Mesodermal cell (in vitro differentiated cells): ENCODE results near the gene RMND5B.

ENCODE experiments used
- H3K27ac ChIP-seq: 2 replicates; pipeline ENCODE4 v1.7.0; 2013; ENCODE audit warnings: mild to moderate bottlenecking, low read depth, low read length, moderate library complexity; ENCODE audit not compliant: severe bottlenecking
- H3K36me3 ChIP-seq: 2 replicates; pipeline ENCODE4 v1.7.1; 2013; ENCODE audit warnings: mild to moderate bottlenecking, low read length, moderate library complexity; ENCODE audit not compliant: control insufficient read depth, insufficient read depth
- H3K4me1 ChIP-seq: one replicate; pipeline ENCODE4 v1.7.1; 2013; ENCODE audit warnings: mild to moderate bottlenecking, low read length; ENCODE audit not compliant: insufficient read depth, control insufficient read depth, poor library complexity, severe bottlenecking
- H3K4me3 ChIP-seq: 2 replicates; pipeline ENCODE4 v1.7.0; 2013; ENCODE audit warnings: low read length, control low read depth, mild to moderate bottlenecking; ENCODE audit not compliant: insufficient read depth, poor library complexity, severe bottlenecking; ENCODE audit errors: extremely low read depth
- H3K9me3 ChIP-seq: 2 replicates; pipeline ENCODE4 v1.7.1; 2013; ENCODE audit warnings: mild to moderate bottlenecking, low read length, moderate library complexity; ENCODE audit not compliant: control insufficient read depth
- WGBS, 2 experiments: methylation state at CpG; one replicate each; pipeline ENCODE4 v1.1.5; 2013; ENCODE audit warnings: missing lambda C conversion rate in 2 of 2; ENCODE audit not compliant: insufficient coverage in 2 of 2; 5-methylcytosine and 5-hydroxymethylcytosine counted together

The RMND5B gene

GRCh38 chr5:178180141-178180863 is 49.5 kb downstream of the RMND5B start:
- Histone ChIP-seq H3K4me1 (no peaks in the 10 kb centered on the region), H3K9me3 (no peaks in the 10 kb centered on the region), H3K27ac (no peak overlapping the region), H3K4me3 (no peak overlapping the region), H3K36me3 (no peaks in the 10 kb centered on the region)
- 16 to 31% methylated on average over 4 to 5 of the region's 9 CpGs for WGBS, 2 experiments

- Histone ChIP-seq H3K27ac (no peak overlapping the region), H3K4me3 (no peak overlapping the region), H3K4me1 (no peaks in the 10 kb centered on the region), H3K36me3 (no peaks in the 10 kb centered on the region), H3K9me3 (no peaks in the 10 kb centered on the region)
- 49 to 54% methylated on average over 3 to 4 of the region's 4 CpGs for WGBS, 2 experiments
These were observed 51.5 kb downstream of the RMND5B start for GRCh38 chr5:178182158-178182876.

- WGBS, 2 experiments: 82 to 96% methylated on average over 5 to 6 of the region's 6 CpGs
- Histone ChIP-seq H3K27ac (no peak overlapping the region), H3K36me3 (no peaks in the 10 kb centered on the region), H3K4me3 (no peak overlapping the region), H3K9me3 (no peaks in the 10 kb centered on the region), H3K4me1 (no peaks in the 10 kb centered on the region)
These were observed 55.6 kb downstream of the RMND5B start for GRCh38 chr5:178186427-178186826.

GRCh38 chr5:178187014-178187413 is 56.2 kb downstream of the RMND5B start, which contains the start of gene GMCL2:
GMCL2 (minus strand) TSS chr5:178187371; CDS start chr5:178187299, 72 bp downstream.
- 93 to 97% methylated on average over 20 of the region's 27 CpGs for WGBS, 2 experiments
- no peaks in the 10 kb centered on the region for H3K4me1 ChIP-seq
- no peaks in the 10 kb centered on the region for H3K36me3 ChIP-seq
- H3K4me3 ChIP-seq: no peak within 1 kb of the TSS
- no peaks in the 10 kb centered on the region for H3K9me3 ChIP-seq
- no peak within 1 kb of the TSS for H3K27ac ChIP-seq

- no peaks in the 10 kb centered on the region for H3K4me1 ChIP-seq
- no peak overlapping the region for H3K4me3 ChIP-seq
- H3K36me3 ChIP-seq: no peaks in the 10 kb centered on the region
- H3K9me3 ChIP-seq: no peaks in the 10 kb centered on the region
- no peak overlapping the region for H3K27ac ChIP-seq
- 46 to 50% methylated on average over 2 of the region's 2 CpGs for WGBS, 2 experiments
These were observed 58.6 kb downstream of the RMND5B start for GRCh38 chr5:178189433-178189832.

- Histone ChIP-seq H3K27ac (no peak overlapping the region), H3K9me3 (no peaks in the 10 kb centered on the region), H3K4me1 (no peaks in the 10 kb centered on the region), H3K36me3 (no peaks in the 10 kb centered on the region), H3K4me3 (no peak overlapping the region)
- 92% methylated on average over 2 of the region's 4 CpGs for WGBS, 2 experiments
These were observed 60.8 kb downstream of the RMND5B start for GRCh38 chr5:178191661-178192060.

GRCh38 chr5:178192244-178192643 is 61.4 kb downstream of the RMND5B start:
- no peak overlapping the region for H3K27ac ChIP-seq
- 92% methylated on average over 2 of the region's 2 CpGs; no CpG with 5 or more reads in 1 of the 2 experiments for WGBS, 2 experiments
- H3K4me1 ChIP-seq: no peaks in the 10 kb centered on the region
- no peaks in the 10 kb centered on the region for H3K36me3 ChIP-seq
- no peaks in the 10 kb centered on the region for H3K9me3 ChIP-seq
- no peak overlapping the region for H3K4me3 ChIP-seq

- Histone ChIP-seq H3K9me3 (no peaks in the 10 kb centered on the region), H3K4me3 (no peak overlapping the region), H3K4me1 (no peaks in the 10 kb centered on the region), H3K36me3 (no peaks in the 10 kb centered on the region), H3K27ac (no peak overlapping the region)
- 74 to 93% methylated on average over 2 to 5 of the region's 7 CpGs for WGBS, 2 experiments
These were observed 62.0 kb downstream of the RMND5B start for GRCh38 chr5:178192787-178193186.

GRCh38 chr5:178193251-178193809 is 62.5 kb downstream of the RMND5B start:
- Histone ChIP-seq H3K4me3 (no peak overlapping the region), H3K9me3 (no peaks in the 10 kb centered on the region), H3K36me3 (no peaks in the 10 kb centered on the region), H3K27ac (no peak overlapping the region), H3K4me1 (no peaks in the 10 kb centered on the region)
- WGBS, 2 experiments: 90 to 97% methylated on average over 7 to 8 of the region's 8 CpGs

- Histone ChIP-seq H3K9me3 (no peaks in the 10 kb centered on the region), H3K27ac (no peak overlapping the region), H3K4me1 (no peaks in the 10 kb centered on the region), H3K4me3 (no peak overlapping the region), H3K36me3 (no peaks in the 10 kb centered on the region)
- WGBS, 2 experiments: 53 to 59% methylated on average over 6 to 7 of the region's 7 CpGs
These were observed 63.2 kb downstream of the RMND5B start for GRCh38 chr5:178194026-178194425.
